ENCODE results near the gene FAM217B.

FAM217B gene

DNA sequence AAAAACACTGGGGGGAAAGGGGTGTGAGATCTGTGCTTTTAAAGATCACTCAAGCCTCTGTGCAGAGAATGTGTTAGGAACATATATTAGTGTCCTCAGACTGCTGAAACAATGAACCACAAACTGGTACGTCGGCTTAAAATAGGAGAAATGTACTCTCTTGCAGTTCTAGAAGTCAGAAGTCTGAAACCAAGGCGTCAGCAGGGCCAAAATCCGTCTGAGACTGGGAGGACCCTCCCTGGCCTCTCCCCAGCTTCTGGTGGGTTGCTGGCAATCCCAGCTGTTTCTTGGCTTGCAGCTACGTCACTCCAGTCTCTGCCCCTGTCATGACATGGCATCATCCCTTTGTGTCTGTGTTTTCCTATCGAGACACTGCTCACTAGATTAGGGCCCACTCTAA is 22.0 kb downstream of the FAM217B start:
- DNase-seq (ENCODE audit: low read depth), result no peak
- no peak overlapping the region for H3K4me3 ChIP-seq (ENCODE audit: control insufficient read depth, low read depth, low read length)
- TF ChIP-seq, protein P1, sequence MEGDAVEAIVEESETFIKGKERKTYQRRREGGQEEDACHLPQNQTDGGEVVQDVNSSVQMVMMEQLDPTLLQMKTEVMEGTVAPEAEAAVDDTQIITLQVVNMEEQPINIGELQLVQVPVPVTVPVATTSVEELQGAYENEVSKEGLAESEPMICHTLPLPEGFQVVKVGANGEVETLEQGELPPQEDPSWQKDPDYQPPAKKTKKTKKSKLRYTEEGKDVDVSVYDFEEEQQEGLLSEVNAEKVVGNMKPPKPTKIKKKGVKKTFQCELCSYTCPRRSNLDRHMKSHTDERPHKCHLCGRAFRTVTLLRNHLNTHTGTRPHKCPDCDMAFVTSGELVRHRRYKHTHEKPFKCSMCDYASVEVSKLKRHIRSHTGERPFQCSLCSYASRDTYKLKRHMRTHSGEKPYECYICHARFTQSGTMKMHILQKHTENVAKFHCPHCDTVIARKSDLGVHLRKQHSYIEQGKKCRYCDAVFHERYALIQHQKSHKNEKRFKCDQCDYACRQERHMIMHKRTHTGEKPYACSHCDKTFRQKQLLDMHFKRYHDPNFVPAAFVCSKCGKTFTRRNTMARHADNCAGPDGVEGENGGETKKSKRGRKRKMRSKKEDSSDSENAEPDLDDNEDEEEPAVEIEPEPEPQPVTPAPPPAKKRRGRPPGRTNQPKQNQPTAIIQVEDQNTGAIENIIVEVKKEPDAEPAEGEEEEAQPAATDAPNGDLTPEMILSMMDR (IDR thresholded peaks at IDR 0.05; ENCODE audit: control insufficient read depth, insufficient read depth, low read depth, low read length, missing control alignments), result no peak

DNA sequence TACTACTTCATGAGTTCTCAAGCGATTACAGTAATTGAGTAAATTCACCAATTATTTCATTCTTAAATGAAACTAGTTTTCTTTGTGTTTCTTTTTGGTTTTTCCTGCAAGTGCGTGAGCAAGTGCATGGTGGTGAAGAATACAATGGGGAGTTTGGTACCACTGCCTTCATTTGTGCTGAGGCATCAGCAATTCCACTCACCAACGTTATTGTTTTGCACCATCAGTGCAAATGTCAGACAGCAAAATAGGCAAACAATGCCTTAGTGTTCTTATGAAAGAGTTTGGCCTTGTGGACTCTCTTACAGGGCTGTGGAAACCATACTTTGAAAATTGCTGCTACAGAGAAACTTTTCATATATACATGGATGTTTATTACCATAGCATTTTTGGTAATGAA is 26.2 kb downstream of the FAM217B start:
- no peak overlapping the region for H3K4me3 ChIP-seq (ENCODE audit: control insufficient read depth, low read depth, low read length)
- TF ChIP-seq, protein P1 (IDR thresholded peaks at IDR 0.05; ENCODE audit: control insufficient read depth, insufficient read depth, low read depth, low read length, missing control alignments), result no peak
- DNase-seq (ENCODE audit: low read depth), result no peak

DNA sequence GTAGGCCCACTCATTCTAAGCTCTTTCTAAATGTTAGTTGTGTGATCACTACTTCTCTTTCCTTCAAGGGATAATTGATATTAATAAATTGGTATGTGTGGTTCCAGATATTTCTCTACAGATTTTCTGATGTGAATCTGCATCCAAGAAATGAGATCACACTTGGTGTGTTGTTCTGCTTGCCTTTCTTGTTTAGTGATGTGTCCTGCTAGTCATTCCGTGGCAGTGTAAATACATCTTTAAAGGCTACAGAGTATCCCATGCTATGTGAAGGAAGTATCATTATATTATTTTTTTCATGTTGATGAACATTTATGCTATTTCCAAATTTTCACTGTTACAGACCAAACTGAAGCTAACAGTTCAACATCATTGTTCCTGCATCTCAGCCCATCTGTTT is 31.2 kb downstream of the FAM217B start:
- no peak for DNase-seq (ENCODE audit: low read depth)
- TF ChIP-seq, protein P1 (IDR thresholded peaks at IDR 0.05; ENCODE audit: control insufficient read depth, insufficient read depth, low read depth, low read length, missing control alignments), result no peak
- H3K4me3 ChIP-seq (ENCODE audit: control insufficient read depth, low read depth, low read length), result no peak overlapping the region

DNA sequence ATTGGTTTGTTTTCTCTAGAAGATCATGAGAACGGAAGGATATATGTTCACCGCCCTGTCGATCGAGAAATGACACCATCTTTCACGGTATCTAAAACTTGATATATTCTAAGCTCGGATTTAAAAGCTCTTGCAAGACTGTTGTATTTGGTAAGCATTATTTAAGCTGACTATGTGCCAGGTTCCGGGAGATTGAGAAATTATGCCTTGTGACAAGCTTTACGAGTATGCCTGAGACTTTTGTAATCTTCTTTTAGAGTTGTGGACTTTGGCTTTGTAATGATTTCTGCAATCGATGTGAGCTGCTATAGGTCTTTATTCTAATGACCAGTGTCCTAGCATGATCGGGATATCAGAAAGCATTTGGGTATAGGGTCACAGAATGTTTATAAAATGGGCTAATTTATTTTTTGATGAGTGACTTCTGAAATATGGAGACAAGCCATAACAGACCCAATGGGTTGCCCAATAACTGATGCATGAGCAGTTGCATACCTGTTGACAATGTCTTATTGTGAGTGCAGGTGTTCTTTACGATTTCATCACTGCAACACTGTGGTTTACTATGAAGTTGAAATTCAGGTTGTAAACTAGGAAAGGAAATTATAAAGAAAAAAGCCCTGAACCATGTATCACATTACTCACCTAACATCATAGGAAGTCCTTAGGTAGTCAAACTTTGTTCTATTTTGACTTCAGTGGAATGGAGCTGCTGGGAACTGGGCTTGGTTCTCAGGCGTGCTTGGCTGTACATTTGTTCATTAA is 32.0 kb downstream of the FAM217B start:
- no peak for DNase-seq (ENCODE audit: low read depth)
- no peak overlapping the region for H3K4me3 ChIP-seq (ENCODE audit: control insufficient read depth, low read depth, low read length)
- TF ChIP-seq, protein P1 (IDR thresholded peaks at IDR 0.05; ENCODE audit: control insufficient read depth, insufficient read depth, low read depth, low read length, missing control alignments), result no peak

DNA sequence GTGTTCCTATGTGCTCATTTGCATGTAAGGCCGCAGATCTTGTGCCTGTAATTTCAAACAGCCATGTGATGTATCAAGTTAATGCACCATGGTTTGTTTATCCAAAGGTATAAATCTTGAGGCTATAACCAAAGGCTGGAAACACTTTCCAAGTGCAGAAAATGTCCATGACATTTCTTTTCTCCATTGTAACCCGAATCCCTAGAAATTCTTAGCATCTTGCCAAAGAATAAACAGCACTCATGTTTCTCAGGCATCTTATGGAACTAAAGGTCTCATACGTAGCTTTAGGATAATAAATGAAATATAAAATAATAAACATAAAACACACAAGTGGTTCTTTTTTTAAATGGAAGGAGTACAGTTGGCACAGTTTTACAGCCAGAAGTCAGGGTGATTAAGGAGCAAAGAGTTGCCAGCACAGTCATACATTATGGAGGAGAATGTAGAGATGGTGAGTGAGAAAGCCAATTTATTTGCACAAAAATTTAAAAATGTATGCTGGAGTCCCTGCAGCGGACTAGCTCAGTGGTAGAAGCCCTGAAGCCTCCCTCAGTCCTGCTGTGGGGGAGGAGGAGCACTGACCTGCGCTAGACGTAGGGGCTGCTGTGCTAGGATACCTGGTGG is 36.1 kb downstream of the FAM217B start:
- DNase-seq (ENCODE audit: low read depth), result no peak

DNA sequence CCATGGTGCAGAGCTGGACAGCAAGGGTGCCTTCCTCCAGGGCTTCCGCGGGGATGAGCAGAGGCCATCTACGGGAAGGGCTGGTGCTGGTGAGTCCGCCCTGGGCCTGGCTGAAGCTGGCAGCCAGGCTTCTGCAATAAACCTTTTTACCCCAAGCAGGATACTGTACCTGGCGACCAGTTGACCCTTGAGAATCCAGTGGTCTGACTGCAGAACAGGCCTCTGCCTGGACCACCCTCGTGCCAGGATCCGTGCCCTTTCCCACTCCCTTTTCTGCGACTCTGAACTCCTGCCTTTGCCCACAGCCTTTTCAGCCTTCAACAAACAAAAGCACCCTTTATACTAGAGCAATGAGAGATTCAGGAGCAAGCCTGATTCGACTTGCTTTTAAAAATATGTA is 36.9 kb downstream of the FAM217B start:
- H3K4me3 ChIP-seq (ENCODE audit: control insufficient read depth, low read depth, low read length), result no peak overlapping the region
- no peak for DNase-seq (ENCODE audit: low read depth)
- TF ChIP-seq, protein P1 (IDR thresholded peaks at IDR 0.05; ENCODE audit: control insufficient read depth, insufficient read depth, low read depth, low read length, missing control alignments), result no peak

More for the DNA sequence above, 36.1 kb downstream of the FAM217B start:
- H3K4me3 ChIP-seq (ENCODE audit: control insufficient read depth, low read depth, low read length), result no peak overlapping the region
- TF ChIP-seq, protein P1 (IDR thresholded peaks at IDR 0.05; ENCODE audit: control insufficient read depth, insufficient read depth, low read depth, low read length, missing control alignments), result no peak
